ENCODE results near the gene CNTFR.
"Not testable (repeated sequence)": the region's sequence is repeated elsewhere in the genome, so short reads cannot be mapped to it uniquely, and the experiment has no call there.

Gene CNTFR

GRCh38 chr9:34589636-34590380 lies at the start of gene CNTFR:
Gene CNTFR (minus strand): TSS chr9:34589724. CDS start chr9:34568981, 20,743 bp downstream.
- no peak for FAIRE-seq

- FAIRE-seq: not testable (repeated sequence)
Measured at GRCh38 chr9:34639322-34639721, 49.8 kb upstream of the CNTFR start.

GRCh38 chr9:34638138-34638445 lies 48.6 kb upstream of the CNTFR start:
- FAIRE-seq: no peak

- FAIRE-seq: peak; percentile 83
Measured at GRCh38 chr9:34637356-34638137, 48.0 kb upstream of the CNTFR start, which contains the start of gene SIGMAR1. Gene SIGMAR1 (minus strand): TSS chr9:34637787. CDS start chr9:34637697, 90 bp downstream.

GRCh38 chr9:34636791-34637355 lies 47.3 kb upstream of the CNTFR start:
- no peak for FAIRE-seq

GRCh38 chr9:34635556-34635955 lies 46.0 kb upstream of the CNTFR start:
- FAIRE-seq: no peak

GRCh38 chr9:34634551-34635248 lies 45.2 kb upstream of the CNTFR start:
- no peak for FAIRE-seq

GRCh38 chr9:34633851-34634550 lies 44.5 kb upstream of the CNTFR start:
- FAIRE-seq: peak; percentile 93

- no peak for FAIRE-seq
Measured at GRCh38 chr9:34633166-34633565, 43.6 kb upstream of the CNTFR start.

GRCh38 chr9:34630402-34631154 lies 41.1 kb upstream of the CNTFR start:
- FAIRE-seq: no peak

GRCh38 chr9:34629491-34629808 lies 39.9 kb upstream of the CNTFR start:
- no peak for FAIRE-seq

- no peak for FAIRE-seq
Measured at GRCh38 chr9:34628656-34629490, 39.3 kb upstream of the CNTFR start, which contains the start of gene ARID3C. Gene ARID3C (minus strand): TSS chr9:34629066. CDS start chr9:34628014, 1,052 bp downstream.

GRCh38 chr9:34627716-34628655 lies 38.5 kb upstream of the CNTFR start:
- FAIRE-seq: no peak

GRCh38 chr9:34625186-34625486 lies 35.6 kb upstream of the CNTFR start:
- no peak for FAIRE-seq

- no peak for FAIRE-seq
Measured at GRCh38 chr9:34624475-34625185, 35.1 kb upstream of the CNTFR start.

- FAIRE-seq: no peak
Measured at GRCh38 chr9:34623374-34624235, 34.1 kb upstream of the CNTFR start.

- peak; percentile 97 for FAIRE-seq
Measured at GRCh38 chr9:34620061-34620994, 30.8 kb upstream of the CNTFR start, which contains the start of gene DCTN3. Gene DCTN3 (minus strand): TSS chr9:34620495. CDS start chr9:34620464, 31 bp downstream.

Data from G401.6 (cell line).